Tibial nerve (tissue), 4 donors: ENCODE results near the gene TRIM29.

Experiments
- EP300 ChIP-seq, 2 donors: sonication (generic); formaldehyde crosslinking; IDR thresholded peaks; one replicate each; pipeline ENCODE4 v1.6.1; 2017; ENCODE audit warnings: antibody characterized with exemption in 2 of 2, mild to moderate bottlenecking in 1 of 2
- TF ChIP-seq, protein P1 (sequence below), 5 experiments: fragments of 200-600 bp in 3 of 5; fragments of 450-650 bp in 2 of 5; sonication (generic) in 3 of 5; IDR thresholded peaks; one replicate each; pipeline ENCODE4 v1.5.1; 2016 to 2019; ENCODE audit warnings: antibody characterized with exemption in 5 of 5, mild to moderate bottlenecking in 3 of 5, moderate library complexity in 2 of 5

DNA sequence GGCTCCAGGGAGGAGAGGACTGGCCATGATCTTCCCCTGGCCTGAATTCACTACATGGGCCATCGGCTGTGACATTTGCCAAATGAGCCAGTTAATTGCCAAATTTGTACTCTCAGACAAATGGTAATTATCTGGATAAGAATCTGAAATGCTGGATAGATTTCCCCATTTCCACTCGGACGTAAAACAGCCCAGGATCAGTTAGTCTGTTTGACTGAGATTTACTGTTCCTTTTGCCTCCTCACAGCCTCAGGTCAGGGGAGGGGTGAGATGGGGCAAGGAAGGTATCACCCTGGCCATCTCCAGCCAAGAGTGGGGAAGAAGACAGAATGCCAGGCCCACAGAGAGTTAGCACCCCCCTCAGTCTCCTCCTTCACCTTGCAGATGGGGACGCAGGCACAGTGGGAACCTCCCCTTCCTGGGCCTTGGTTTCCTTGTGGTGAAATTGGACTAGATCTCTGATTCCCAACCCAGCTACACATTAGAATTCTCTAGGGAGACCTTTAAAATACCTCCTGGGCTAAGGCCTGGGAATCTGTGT lies 5.2 kb downstream of the TRIM29 start:
- no peak for TF ChIP-seq EP300 (IDR thresholded peaks at IDR 0.05)
- TF ChIP-seq, protein P1, sequence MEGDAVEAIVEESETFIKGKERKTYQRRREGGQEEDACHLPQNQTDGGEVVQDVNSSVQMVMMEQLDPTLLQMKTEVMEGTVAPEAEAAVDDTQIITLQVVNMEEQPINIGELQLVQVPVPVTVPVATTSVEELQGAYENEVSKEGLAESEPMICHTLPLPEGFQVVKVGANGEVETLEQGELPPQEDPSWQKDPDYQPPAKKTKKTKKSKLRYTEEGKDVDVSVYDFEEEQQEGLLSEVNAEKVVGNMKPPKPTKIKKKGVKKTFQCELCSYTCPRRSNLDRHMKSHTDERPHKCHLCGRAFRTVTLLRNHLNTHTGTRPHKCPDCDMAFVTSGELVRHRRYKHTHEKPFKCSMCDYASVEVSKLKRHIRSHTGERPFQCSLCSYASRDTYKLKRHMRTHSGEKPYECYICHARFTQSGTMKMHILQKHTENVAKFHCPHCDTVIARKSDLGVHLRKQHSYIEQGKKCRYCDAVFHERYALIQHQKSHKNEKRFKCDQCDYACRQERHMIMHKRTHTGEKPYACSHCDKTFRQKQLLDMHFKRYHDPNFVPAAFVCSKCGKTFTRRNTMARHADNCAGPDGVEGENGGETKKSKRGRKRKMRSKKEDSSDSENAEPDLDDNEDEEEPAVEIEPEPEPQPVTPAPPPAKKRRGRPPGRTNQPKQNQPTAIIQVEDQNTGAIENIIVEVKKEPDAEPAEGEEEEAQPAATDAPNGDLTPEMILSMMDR (IDR thresholded peaks at IDR 0.05): no peak
